GM10847 (cell line): ENCODE measurements around the gene GPR35.

ENCODE experiments used
- POLR2A ChIP-seq: IDR thresholded peaks from 2 replicates; pipeline ENCODE4 v1.6.1; 2011; ENCODE audit not compliant: insufficient read length; ENCODE audit errors: extremely low read depth

The GPR35 gene

GRCh38 chr2:240604291-240604938 lies 20.9 kb upstream of the GPR35 start:
- no peak for TF ChIP-seq POLR2A

GRCh38 chr2:240604939-240605716 lies 20.2 kb upstream of the GPR35 start:
- no peak for TF ChIP-seq POLR2A

- no peak for TF ChIP-seq POLR2A
Observed at GRCh38 chr2:240605867-240606743, 19.2 kb upstream of the GPR35 start.

- no peak for TF ChIP-seq POLR2A
Observed at GRCh38 chr2:240611601-240612210, 13.6 kb upstream of the GPR35 start.

GRCh38 chr2:240613781-240614180 lies 11.5 kb upstream of the GPR35 start:
- TF ChIP-seq POLR2A = no peak

GRCh38 chr2:240614391-240614790 lies 10.9 kb upstream of the GPR35 start:
- TF ChIP-seq POLR2A = no peak

GRCh38 chr2:240615396-240615795 lies 9.9 kb upstream of the GPR35 start:
- no peak for TF ChIP-seq POLR2A

GRCh38 chr2:240615820-240616547 lies 9.3 kb upstream of the GPR35 start:
- no peak for TF ChIP-seq POLR2A

GRCh38 chr2:240618776-240619175 lies 6.5 kb upstream of the GPR35 start:
- no peak for TF ChIP-seq POLR2A

- TF ChIP-seq POLR2A = no peak
Observed at GRCh38 chr2:240619506-240620148, 5.7 kb upstream of the GPR35 start.

GRCh38 chr2:240620149-240620731 lies 5.0 kb upstream of the GPR35 start:
- TF ChIP-seq POLR2A = no peak

GRCh38 chr2:240620859-240621258 lies 4.4 kb upstream of the GPR35 start:
- no peak for TF ChIP-seq POLR2A

- TF ChIP-seq POLR2A = no peak
Observed at GRCh38 chr2:240622060-240622411, 3.2 kb upstream of the GPR35 start.
